ENCODE data around the gene EPN1.

GRCh38 chr19:55633861-55634260, 41.2 kb upstream of the EPN1 start:
- TF ChIP-seq CHD4 (IDR thresholded peaks at IDR 0.05; ENCODE audit: borderline replicate concordance, low read length): no peak
- no peak for TF ChIP-seq CC2D1A (CRISPR knock-in tag; IDR thresholded peaks at IDR 0.05)
- no peak for TF ChIP-seq TCF7 (IDR thresholded peaks at IDR 0.05; ENCODE audit: low read depth)
- TF ChIP-seq MTA3 (CRISPR knock-in tag; IDR thresholded peaks at IDR 0.05): no peak
- TF ChIP-seq POLR2AphosphoS5 (IDR thresholded peaks at IDR 0.05; ENCODE audit: low read depth, low read length): no peak
- TF ChIP-seq GFI1 (CRISPR knock-in tag; IDR thresholded peaks at IDR 0.05; ENCODE audit: borderline replicate concordance): no peak
